SK-N-SH treated with all-trans-retinoic acid at 6 μM for 48 hours (cell line): Measurements from ENCODE around the gene PHF20.
"Not testable (repeated sequence)": the region's sequence is repeated elsewhere in the genome, so short reads cannot be mapped to it uniquely, and the experiment has no call there.

Experiments used
- ARNTL ChIP-seq: fragments of 450-650 bp; formaldehyde crosslinking; IDR thresholded peaks from 2 replicates; pipeline ENCODE4 v1.5.0; 2020; ENCODE audit warnings: low read depth, mild to moderate bottlenecking, moderate library complexity, borderline replicate concordance
- CSDC2 ChIP-seq: fragments of 250-450 bp; sonication (Bioruptor Pico); IDR thresholded peaks from 2 replicates; pipeline ENCODE4 v1.5.0; 2020; ENCODE audit warnings: mild to moderate bottlenecking, moderate library complexity
- PATZ1 ChIP-seq: fragments of 250-450 bp; sonication (Bioruptor Pico); IDR thresholded peaks from 2 replicates; pipeline ENCODE4 v1.8.0; 2020; ENCODE audit warnings: mild to moderate bottlenecking, moderate library complexity, borderline replicate concordance
- TCF4 ChIP-seq: fragments of 250-450 bp; sonication (Bioruptor Pico); IDR thresholded peaks from 2 replicates; pipeline ENCODE4 v1.8.0; 2021; ENCODE audit warnings: mild to moderate bottlenecking, moderate library complexity, borderline replicate concordance
- TOX ChIP-seq: fragments of 250-450 bp; sonication (Bioruptor Pico); IDR thresholded peaks from 2 replicates; pipeline ENCODE4 v1.8.0; 2021; ENCODE audit warnings: mild to moderate bottlenecking, moderate library complexity, borderline replicate concordance
- TSHZ2 ChIP-seq: fragments of 250-450 bp; sonication (Bioruptor Pico); IDR thresholded peaks from 2 replicates; pipeline ENCODE4 v1.5.0; 2020; ENCODE audit warnings: mild to moderate bottlenecking, moderate library complexity
- ZFP3 ChIP-seq: fragments of 250-450 bp; sonication (Bioruptor Pico); IDR thresholded peaks from 2 replicates; pipeline ENCODE4 v1.5.0; 2020; ENCODE audit warnings: mild to moderate bottlenecking, moderate library complexity
- ZFP30 ChIP-seq: fragments of 450-650 bp; formaldehyde crosslinking; IDR thresholded peaks from 2 replicates; pipeline ENCODE4 v1.5.0; 2022; ENCODE audit warnings: mild to moderate bottlenecking, moderate library complexity

- not testable (repeated sequence) for TF ChIP-seq CSDC2 (CRISPR knock-in tag); TCF4 (CRISPR knock-in tag); TSHZ2 (CRISPR knock-in tag); ZFP30 (CRISPR knock-in tag); ZFP3 (CRISPR knock-in tag); PATZ1 (CRISPR knock-in tag); TOX (CRISPR knock-in tag); ARNTL
These were observed 180.3 kb downstream of the PHF20 start for GRCh38 chr20:35952080-35952479.
